Measurements from ENCODE around the gene ARHGAP9. TPM values are rescaled to one million over a fixed set of nuclear protein-coding genes. Genes with fewer than 3 reads are reported as not detected.
A peak's percentile ranks its signal among the peaks of the same experiment; 100 is the strongest.

Gene ARHGAP9
- total RNA-seq, 2 experiments from 2014 or later, result 354 to 370 TPM

- H3K36me3 ChIP-seq (ENCODE audit: insufficient read depth, low read length), result peaks cover 68% of the 10 kb centered on the region
These were observed 20.5 kb upstream of the ARHGAP9 start for GRCh38 chr12:57500213-57500612.

GRCh38 chr12:57498571-57498970 is 18.9 kb upstream of the ARHGAP9 start:
- CTCF ChIA-PET, result interaction anchor here (1.4 kb wide), 1 partner anchor 39 kb away, joined by 5 read pairs; the partner anchor contains the start of gene GLI1

More at GRCh38 chr12:57500213-57500612, 20.5 kb upstream of the ARHGAP9 start:
- POLR2A ChIA-PET, result interaction anchor here (1.3 kb wide), 1 partner anchor 20 kb away, joined by 3 read pairs; no protein-coding TSS in a partner anchor
- Mint-ChIP-seq H3K4me1 (ENCODE audit: low read depth) (peaks cover 9% of the 10 kb centered on the region), H3K36me3 (ENCODE audit: low read depth) (peaks cover 85% of the 10 kb centered on the region), H3K9me3 (no peaks in the 10 kb centered on the region), H3K27me3 (no peaks in the 10 kb centered on the region), H3K27ac (no peak overlapping the region), H3K4me3 (no peak overlapping the region)
- no peaks in the 10 kb centered on the region for H3K9me3 ChIP-seq (ENCODE audit: control insufficient read depth in 1 of 2, insufficient read depth in 1 of 2, low read length in 2 of 2)
- CTCF ChIA-PET, result interaction anchor here (1.4 kb wide), 1 partner anchor 41 kb away, joined by 5 read pairs; the partner anchor contains the start of gene GLI1
- no peaks in the 10 kb centered on the region for H3K4me1 ChIP-seq (ENCODE audit: insufficient read depth, low read length)
- no peak overlapping the region for H3K27ac ChIP-seq (ENCODE audit: low read depth in 1 of 2, low read length in 2 of 2)
- no peak for ATAC-seq (ENCODE audit: poor library complexity)
- no peak for DNase-seq
- intact Hi-C loops (cut with DNase I, micrococcal nuclease), result no loop called here
- no peak overlapping the region for H3K4me3 ChIP-seq (ENCODE audit: low read length)
- H3K27me3 ChIP-seq (ENCODE audit: control insufficient read depth in 1 of 2, insufficient read depth in 2 of 2, low read length in 2 of 2), result no peaks in the 10 kb centered on the region
- no peak for TF ChIP-seq CTCF (IDR thresholded peaks at IDR 0.05)

GRCh38 chr12:57498132-57498502 is 18.5 kb upstream of the ARHGAP9 start:
- CTCF ChIA-PET, result interaction anchor here (0.9 kb wide), 1 partner anchor 39 kb away, joined by 3 read pairs; the partner anchor contains the start of gene GLI1
- H3K4me3 ChIP-seq (ENCODE audit: low read length), result no peak overlapping the region
- H3K36me3 Mint-ChIP-seq (ENCODE audit: low read depth), result peaks cover 71% of the 10 kb centered on the region
- DNase-seq (no peak), ATAC-seq (ENCODE audit: poor library complexity) (no peak)
- no peaks in the 10 kb centered on the region for H3K27me3 ChIP-seq (ENCODE audit: control insufficient read depth in 1 of 2, insufficient read depth in 2 of 2, low read length in 2 of 2)
- H3K36me3 ChIP-seq (ENCODE audit: insufficient read depth, low read length), result peaks cover 53% of the 10 kb centered on the region
- no peaks in the 10 kb centered on the region for H3K9me3 Mint-ChIP-seq
- TF ChIP-seq CTCF (IDR thresholded peaks at IDR 0.05), result no peak
- no peaks in the 10 kb centered on the region for H3K27me3 Mint-ChIP-seq
- intact Hi-C loops (cut with DNase I, micrococcal nuclease), result no loop called here
- no peak overlapping the region for H3K4me3 Mint-ChIP-seq
- no peaks in the 10 kb centered on the region for H3K4me1 ChIP-seq (ENCODE audit: insufficient read depth, low read length)
- POLR2A ChIA-PET, result no interaction called here
- H3K9me3 ChIP-seq (ENCODE audit: control insufficient read depth in 1 of 2, insufficient read depth in 1 of 2, low read length in 2 of 2), result no peaks in the 10 kb centered on the region
- H3K27ac ChIP-seq (ENCODE audit: low read depth in 1 of 2, low read length in 2 of 2), result no peak overlapping the region
- H3K4me1 Mint-ChIP-seq (ENCODE audit: low read depth), result peaks cover 9% of the 10 kb centered on the region
- H3K27ac Mint-ChIP-seq, result no peak overlapping the region

More at GRCh38 chr12:57498571-57498970, 18.9 kb upstream of the ARHGAP9 start:
- DNase-seq (no peak), ATAC-seq (ENCODE audit: poor library complexity) (no peak)
- no peaks in the 10 kb centered on the region for H3K4me1 ChIP-seq (ENCODE audit: insufficient read depth, low read length)
- Mint-ChIP-seq H3K27ac (peak overlapping the region; percentile 9), H3K4me1 (ENCODE audit: low read depth) (peaks cover 9% of the 10 kb centered on the region), H3K4me3 (no peak overlapping the region), H3K27me3 (no peaks in the 10 kb centered on the region), H3K9me3 (no peaks in the 10 kb centered on the region), H3K36me3 (ENCODE audit: low read depth) (peaks cover 75% of the 10 kb centered on the region)
- POLR2A ChIA-PET, result interaction anchor here (0.7 kb wide), 1 partner anchor 22 kb away, joined by 3 read pairs; no protein-coding TSS in a partner anchor
- TF ChIP-seq CTCF (IDR thresholded peaks at IDR 0.05), result no peak
- no peaks in the 10 kb centered on the region for H3K9me3 ChIP-seq (ENCODE audit: control insufficient read depth in 1 of 2, insufficient read depth in 1 of 2, low read length in 2 of 2)
- no peak overlapping the region for H3K27ac ChIP-seq (ENCODE audit: low read depth in 1 of 2, low read length in 2 of 2)
- no peak overlapping the region for H3K4me3 ChIP-seq (ENCODE audit: low read length)
- intact Hi-C loops (cut with DNase I, micrococcal nuclease), result no loop called here
- H3K36me3 ChIP-seq (ENCODE audit: insufficient read depth, low read length), result peaks cover 53% of the 10 kb centered on the region
- H3K27me3 ChIP-seq (ENCODE audit: control insufficient read depth in 1 of 2, insufficient read depth in 2 of 2, low read length in 2 of 2), result no peaks in the 10 kb centered on the region
